VCaP (cell line): Measurements from ENCODE around the gene MICU1.
A peak's percentile ranks its signal among the peaks of the same experiment; 100 is the strongest.

Source experiments
- H3K27ac ChIP-seq: fragments of 450-650 bp; 2 replicates; pipeline ENCODE4 v1.5.1; 2017
- TF ChIP-seq, protein P1 (sequence below): fragments of 450-650 bp; conservative IDR thresholded peaks from 2 replicates; pipeline ENCODE4 v1.5.1; 2017; ENCODE audit warnings: mild to moderate bottlenecking, moderate library complexity

MICU1 gene

DNA sequence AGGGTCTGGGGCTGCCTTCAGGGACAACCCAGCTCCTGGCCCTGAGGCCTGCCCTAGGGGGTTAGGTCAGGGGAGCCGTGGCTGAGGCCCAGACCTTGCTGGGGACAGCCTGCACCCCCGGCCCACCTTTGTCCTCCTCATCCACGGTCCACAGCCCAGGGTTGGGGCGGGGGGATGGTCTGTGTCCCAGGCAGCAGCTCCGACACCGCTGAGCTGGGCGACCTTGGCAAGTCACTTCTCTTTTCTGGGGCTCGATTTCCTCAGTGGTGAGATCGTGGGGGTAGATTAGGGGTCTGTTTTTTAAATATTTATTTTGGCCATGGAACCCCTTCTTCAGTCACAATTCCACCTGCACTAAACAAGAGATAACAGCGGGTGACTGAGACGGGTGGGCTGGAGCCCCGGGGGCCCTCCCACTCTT, 302.1 kb downstream of the MICU1 start:
- H3K27ac ChIP-seq, result no peak overlapping the region

DNA sequence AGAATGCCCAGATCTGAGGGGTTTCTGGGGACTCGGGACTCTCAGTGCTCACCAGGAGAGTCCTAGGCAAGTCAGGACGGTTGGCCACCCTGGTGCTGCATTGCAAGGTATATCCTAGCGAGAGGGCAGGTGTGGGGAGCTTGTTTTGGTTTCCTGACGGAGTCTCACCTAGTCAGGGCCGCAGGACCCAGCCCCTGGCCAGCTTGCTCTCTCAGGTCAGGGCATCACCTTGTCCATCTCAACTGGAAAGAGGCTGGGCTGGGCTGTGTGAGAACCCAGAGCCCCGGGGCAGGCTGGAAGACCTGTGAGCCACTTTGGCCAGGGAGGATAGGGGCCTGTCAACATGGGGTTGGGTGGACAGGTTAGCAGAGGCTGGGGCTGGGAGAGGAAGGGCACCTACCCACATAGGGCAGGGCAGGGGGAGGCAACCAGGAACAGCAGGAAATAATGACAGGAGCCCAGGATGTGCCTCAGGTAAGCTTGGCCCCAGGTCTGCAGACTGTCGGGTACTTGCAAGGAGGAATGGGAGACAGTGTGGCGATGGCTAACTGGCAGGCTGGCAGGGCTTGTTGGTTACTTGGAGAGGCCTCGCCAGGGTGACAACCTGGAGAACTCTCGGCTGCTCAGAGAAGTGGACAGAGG, 302.6 kb downstream of the MICU1 start:
- TF ChIP-seq, protein P1, sequence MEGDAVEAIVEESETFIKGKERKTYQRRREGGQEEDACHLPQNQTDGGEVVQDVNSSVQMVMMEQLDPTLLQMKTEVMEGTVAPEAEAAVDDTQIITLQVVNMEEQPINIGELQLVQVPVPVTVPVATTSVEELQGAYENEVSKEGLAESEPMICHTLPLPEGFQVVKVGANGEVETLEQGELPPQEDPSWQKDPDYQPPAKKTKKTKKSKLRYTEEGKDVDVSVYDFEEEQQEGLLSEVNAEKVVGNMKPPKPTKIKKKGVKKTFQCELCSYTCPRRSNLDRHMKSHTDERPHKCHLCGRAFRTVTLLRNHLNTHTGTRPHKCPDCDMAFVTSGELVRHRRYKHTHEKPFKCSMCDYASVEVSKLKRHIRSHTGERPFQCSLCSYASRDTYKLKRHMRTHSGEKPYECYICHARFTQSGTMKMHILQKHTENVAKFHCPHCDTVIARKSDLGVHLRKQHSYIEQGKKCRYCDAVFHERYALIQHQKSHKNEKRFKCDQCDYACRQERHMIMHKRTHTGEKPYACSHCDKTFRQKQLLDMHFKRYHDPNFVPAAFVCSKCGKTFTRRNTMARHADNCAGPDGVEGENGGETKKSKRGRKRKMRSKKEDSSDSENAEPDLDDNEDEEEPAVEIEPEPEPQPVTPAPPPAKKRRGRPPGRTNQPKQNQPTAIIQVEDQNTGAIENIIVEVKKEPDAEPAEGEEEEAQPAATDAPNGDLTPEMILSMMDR, result no peak
- no peak overlapping the region for H3K27ac ChIP-seq

More for the DNA sequence above, 302.1 kb downstream of the MICU1 start:
- TF ChIP-seq, protein P1, result no peak

DNA sequence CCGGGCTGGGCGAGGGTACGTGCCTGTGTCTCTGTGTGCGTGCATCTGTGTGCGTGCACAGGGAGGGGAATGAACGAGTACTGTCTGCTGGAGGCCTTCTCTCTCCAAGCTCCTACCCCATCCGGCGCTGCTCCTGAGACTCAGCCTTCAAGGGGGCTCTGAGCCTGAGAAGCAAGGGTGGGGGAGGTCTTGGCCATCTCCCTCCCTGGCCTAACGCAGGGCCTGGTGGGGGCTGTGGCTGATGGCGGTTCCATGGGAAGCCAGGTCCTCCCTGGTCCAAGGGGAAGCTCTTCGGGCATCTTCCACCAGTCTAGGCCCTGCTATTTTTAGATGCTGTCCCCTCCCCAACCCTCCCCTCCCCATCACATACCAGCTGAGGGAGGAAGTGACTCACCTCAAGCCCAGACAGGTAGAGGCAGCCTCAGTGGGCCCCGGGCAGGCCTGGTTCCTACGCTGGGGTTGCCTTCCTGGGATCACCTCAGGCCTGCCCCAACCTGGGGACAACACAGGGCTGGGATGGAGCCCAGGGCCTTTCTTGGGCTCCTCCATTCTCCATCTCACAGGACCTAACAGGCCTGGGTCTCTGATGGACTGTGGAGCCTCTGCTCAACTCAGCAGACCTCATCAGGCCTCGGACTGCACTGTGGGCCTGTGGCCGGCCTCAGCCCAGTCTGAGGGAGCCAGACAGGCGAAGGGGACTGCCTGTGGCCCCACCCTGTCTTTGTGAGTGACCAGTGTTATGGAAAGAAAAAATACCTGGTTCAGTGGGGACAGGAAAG, 303.4 kb downstream of the MICU1 start:
- H3K27ac ChIP-seq, result no peak overlapping the region
- TF ChIP-seq, protein P1, result no peak

DNA sequence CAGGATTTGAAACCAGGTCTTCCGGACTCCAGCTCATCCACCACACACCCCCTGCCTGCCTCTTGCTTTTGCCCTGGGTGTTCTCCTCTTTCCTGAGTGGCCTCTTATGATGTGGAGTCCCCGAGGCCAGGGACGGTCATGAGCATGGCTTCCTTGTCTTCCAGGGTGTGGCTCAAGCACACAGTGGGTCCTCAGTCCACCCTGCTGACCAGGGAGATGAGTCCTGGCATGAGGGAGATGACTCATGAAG, 303.9 kb downstream of the MICU1 start:
- TF ChIP-seq, protein P1, result no peak
- no peak overlapping the region for H3K27ac ChIP-seq

DNA sequence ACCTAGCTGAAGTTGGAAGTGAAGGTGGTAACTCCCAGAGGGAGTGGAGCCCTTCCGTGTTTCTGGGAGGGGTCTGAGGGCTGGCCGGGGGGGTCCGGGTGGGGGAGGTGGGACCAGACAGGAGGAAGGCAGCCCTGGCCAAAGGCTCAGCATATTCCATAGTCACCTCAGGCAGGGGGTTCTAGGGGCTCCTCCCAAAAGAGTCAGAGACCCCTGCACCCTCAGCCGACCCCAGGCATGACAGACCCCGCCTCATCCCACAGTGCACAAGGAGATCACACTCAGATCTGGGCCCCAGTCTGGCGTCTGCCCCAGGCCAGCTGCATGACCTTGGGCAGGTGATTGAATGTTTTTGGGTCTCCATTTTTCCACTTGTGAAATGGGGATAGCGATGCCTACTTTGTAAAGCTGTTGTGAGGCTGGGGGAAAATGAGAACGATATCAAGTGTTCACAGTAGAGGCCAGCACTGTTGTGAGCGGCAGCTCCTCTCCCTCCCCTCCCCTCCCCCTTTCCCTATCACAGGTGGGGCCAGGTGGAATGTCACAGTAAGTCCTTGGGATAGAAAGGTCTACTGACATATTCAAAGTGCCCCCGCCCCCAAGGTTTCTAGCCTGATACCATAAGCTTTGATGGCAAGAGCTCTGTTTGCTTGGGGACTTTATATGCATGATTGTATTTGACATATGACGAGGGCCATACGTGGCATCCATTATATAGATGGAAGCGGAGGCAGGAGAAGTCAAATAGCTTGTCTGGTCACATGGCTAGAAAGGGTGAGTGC, 304.4 kb downstream of the MICU1 start:
- H3K27ac ChIP-seq, result peak overlapping the region; percentile 77; the same call in 1 of the 2 replicates
- TF ChIP-seq, protein P1, result no peak

DNA sequence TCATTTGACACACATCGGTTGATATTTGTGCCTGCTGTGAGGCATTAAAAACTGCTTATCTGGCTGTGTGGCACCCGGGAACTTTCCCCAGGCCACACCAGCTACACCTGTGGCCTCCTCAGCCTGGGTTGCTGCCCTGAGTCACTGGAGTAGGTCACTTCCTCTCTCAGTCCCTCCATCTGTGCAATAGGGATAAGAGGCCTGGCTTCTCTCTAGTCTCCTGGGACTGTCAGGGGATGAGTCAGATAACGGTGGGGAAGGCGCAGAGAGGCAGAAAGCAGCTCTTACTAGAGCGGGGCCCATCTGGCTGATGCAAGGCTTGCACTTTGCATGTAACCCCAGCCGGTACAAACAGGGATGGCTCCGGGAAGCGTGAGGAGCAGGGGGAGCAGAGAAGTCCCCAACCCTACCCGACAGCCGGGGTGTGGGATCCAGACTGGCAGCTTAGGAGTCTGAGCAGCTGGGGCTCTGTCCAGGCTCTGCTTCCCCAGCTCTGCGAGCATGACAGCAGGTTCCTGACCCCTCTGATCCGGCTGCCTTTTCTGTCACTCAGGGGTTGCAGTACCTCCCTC, 305.1 kb downstream of the MICU1 start:
- peak overlapping the region; percentile 77 for H3K27ac ChIP-seq
- TF ChIP-seq, protein P1, result no peak
